SJCRH30 (cell line): ENCODE measurements around the gene TPX2. TPM values are rescaled to one million over a fixed set of nuclear protein-coding genes. Genes with fewer than 3 reads are reported as not detected.

Experiments used
- DNase-seq, 2 experiments: peaks; one replicate each; pipeline ENCODE4 v3.0.0-alpha.2; 2015 to 2020
- H3K27ac ChIP-seq: fragments of 250-450 bp; sonication (Bioruptor Pico); 2 replicates; pipeline ENCODE4 v1.5.1; 2020; ENCODE audit warnings: mild to moderate bottlenecking, moderate library complexity
- H3K27me3 ChIP-seq: fragments of 250-450 bp; sonication (Bioruptor Pico); 2 replicates; pipeline ENCODE4 v1.5.1; 2020; ENCODE audit warnings: mild to moderate bottlenecking, moderate library complexity
- H3K36me3 ChIP-seq: fragments of 250-450 bp; sonication (Bioruptor Pico); 2 replicates; pipeline ENCODE4 v1.5.1; 2020; ENCODE audit warnings: mild to moderate bottlenecking, moderate library complexity
- H3K4me1 ChIP-seq: fragments of 250-450 bp; sonication (Bioruptor Pico); 2 replicates; pipeline ENCODE4 v1.5.1; 2020; ENCODE audit warnings: mild to moderate bottlenecking, moderate library complexity
- H3K4me3 ChIP-seq: fragments of 250-450 bp; sonication (Bioruptor Pico); 2 replicates; pipeline ENCODE4 v1.5.1; 2020; ENCODE audit warnings: mild to moderate bottlenecking, moderate library complexity
- H3K9me3 ChIP-seq: fragments of 250-450 bp; sonication (Bioruptor Pico); replicated peaks from 2 replicates; pipeline ENCODE4 v1.5.1; 2020; ENCODE audit warnings: mild to moderate bottlenecking, moderate library complexity
- total RNA-seq: library from RNA; depleted of rRNA; stranded (reverse); fragments of >200 nt; shearing (Covaris generic); gene quantifications from 2 replicates; pipeline ENCODE4 v1.2.3, GENCODE V29; 2014

TPX2 gene
- total RNA-seq, 1 experiment from 2014 or later = 237 TPM

DNA sequence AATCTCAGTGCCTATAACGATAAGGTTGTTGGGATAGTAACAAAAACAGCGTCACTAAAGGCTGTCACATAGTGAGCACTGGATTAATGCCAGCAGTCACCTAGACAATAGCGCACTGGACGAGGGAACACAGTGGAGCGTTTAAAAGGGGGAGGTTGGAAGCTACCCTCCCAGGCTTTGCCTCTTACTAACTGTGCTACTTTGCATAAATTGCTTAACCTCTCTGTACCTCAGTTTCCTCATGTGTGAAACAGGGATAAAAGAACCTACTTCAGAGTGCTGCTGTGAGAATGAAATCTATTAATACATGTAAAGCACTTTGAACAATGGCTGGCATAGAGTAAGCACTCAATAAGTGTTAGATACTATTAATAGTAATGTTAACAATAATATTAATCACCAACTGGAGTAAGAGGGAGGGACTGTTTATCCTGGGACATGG lies 27.0 kb upstream of the TPX2 start:
- H3K4me3 ChIP-seq = no peak overlapping the region
- DNase-seq = no peak
- H3K9me3 ChIP-seq = no peaks in the 10 kb centered on the region
- peak overlapping the region; percentile 80 for H3K27ac ChIP-seq
- peaks cover 21% of the 10 kb centered on the region for H3K36me3 ChIP-seq
- peaks cover 43% of the 10 kb centered on the region for H3K4me1 ChIP-seq
- H3K27me3 ChIP-seq = no peaks in the 10 kb centered on the region

DNA sequence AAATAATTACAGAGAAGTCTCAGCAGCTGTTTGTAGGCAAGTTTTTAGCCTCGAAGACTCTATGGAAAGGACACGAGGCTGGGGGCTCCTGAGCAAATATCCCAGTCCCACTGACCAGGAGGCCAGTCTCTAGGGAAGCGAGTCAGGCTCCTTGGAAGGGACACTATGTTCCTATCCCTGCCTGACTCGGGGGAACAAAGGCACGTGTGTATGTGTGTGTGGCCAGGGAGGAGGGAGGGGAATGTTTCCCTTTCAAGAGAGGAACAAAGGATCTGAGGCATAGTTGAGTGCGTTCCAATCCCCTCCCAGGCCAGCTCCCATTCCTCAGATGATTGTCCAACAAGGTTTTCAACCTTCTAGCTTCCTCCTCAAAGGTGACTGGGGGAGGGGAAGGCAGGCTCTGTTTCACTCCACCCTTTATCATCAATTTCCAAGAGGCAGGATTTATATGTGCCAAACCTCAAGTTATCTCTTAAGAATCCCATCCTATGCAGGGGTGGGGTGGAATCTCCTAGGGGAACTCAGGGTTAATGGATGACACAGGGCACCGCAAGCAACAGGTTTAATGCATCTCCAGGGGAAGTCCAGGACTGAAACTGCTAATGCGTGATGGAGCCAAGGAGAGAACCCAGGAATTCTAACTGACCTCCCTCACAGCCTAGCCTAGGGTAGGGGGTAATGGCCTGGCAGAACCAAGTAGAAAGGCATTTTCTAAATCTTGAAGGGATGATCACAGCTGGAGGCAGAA lies 26.4 kb upstream of the TPX2 start:
- peak; percentile 76 to 80 for DNase-seq

GRCh38 chr20:31713312-31714273 lies 25.5 kb upstream of the TPX2 start:
- Histone ChIP-seq H3K4me3 (no peak overlapping the region), H3K4me1 (peaks cover 34% of the 10 kb centered on the region), H3K9me3 (no peaks in the 10 kb centered on the region), H3K36me3 (peaks cover 17% of the 10 kb centered on the region), H3K27me3 (no peaks in the 10 kb centered on the region), H3K27ac (peak overlapping the region; percentile 80)
- DNase-seq = peak; percentile 85

More for the DNA sequence above, 26.4 kb upstream of the TPX2 start:
- Histone ChIP-seq H3K27me3 (no peaks in the 10 kb centered on the region), H3K27ac (peak overlapping the region; percentile 80), H3K9me3 (no peaks in the 10 kb centered on the region), H3K36me3 (peaks cover 17% of the 10 kb centered on the region), H3K4me3 (no peak overlapping the region), H3K4me1 (peaks cover 42% of the 10 kb centered on the region)

DNA sequence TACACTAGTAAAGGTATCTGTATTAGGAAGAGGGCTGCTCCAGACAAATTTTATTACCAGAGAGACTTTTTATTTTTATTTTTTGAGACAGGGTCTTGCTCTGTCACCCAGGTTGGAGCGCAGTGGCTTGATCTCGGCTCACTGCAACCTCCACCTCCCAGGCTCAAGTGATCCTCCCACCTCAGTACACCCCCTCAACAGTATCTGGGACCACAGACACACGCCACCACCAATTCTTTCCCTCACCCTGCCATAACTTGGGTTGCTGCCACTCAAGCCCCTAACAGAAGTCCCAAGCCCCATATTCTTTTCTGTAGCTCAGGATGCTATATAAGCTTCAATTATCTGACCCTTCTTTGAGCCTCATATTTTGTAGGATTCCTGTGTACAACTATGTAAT lies 23.3 kb upstream of the TPX2 start:
- Histone ChIP-seq H3K27ac (no peak overlapping the region), H3K4me3 (no peak overlapping the region), H3K4me1 (peaks cover 53% of the 10 kb centered on the region), H3K36me3 (peaks cover 26% of the 10 kb centered on the region), H3K9me3 (no peaks in the 10 kb centered on the region), H3K27me3 (no peaks in the 10 kb centered on the region)
- DNase-seq = no peak

DNA sequence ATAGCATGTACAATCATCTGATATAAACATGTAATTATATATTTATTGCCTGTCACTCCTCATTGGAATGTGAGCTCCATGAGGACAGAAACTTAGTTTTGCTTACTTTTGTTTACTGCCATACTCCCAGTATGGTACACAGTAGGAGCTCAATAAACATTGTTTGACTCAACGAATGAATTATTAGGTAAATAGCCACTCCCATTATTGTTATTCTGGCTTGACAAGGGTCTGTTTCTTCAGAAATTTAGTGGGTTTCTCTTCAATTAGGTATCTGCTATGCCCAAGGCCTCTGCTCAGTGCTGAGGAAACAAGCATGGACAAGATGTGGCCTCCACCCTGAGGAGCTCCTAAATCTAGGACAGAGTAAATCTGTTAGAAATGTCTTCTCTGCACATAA lies 22.7 kb upstream of the TPX2 start:
- Histone ChIP-seq H3K4me1 (peaks cover 59% of the 10 kb centered on the region), H3K4me3 (no peak overlapping the region), H3K27ac (no peak overlapping the region)

GRCh38 chr20:31716818-31717477 lies 22.1 kb upstream of the TPX2 start:
- Histone ChIP-seq H3K4me3 (no peak overlapping the region), H3K36me3 (peaks cover 20% of the 10 kb centered on the region), H3K27me3 (no peaks in the 10 kb centered on the region), H3K9me3 (no peaks in the 10 kb centered on the region), H3K4me1 (peaks cover 58% of the 10 kb centered on the region), H3K27ac (no peak overlapping the region)
- no peak for DNase-seq

More for the DNA sequence above, 22.7 kb upstream of the TPX2 start:
- Histone ChIP-seq H3K36me3 (peaks cover 23% of the 10 kb centered on the region), H3K9me3 (no peaks in the 10 kb centered on the region), H3K27me3 (no peaks in the 10 kb centered on the region)
- DNase-seq = no peak

- H3K36me3 ChIP-seq = peaks cover 20% of the 10 kb centered on the region
- H3K27me3 ChIP-seq = no peaks in the 10 kb centered on the region
- no peak overlapping the region for H3K4me3 ChIP-seq
- DNase-seq = no peak
- H3K4me1 ChIP-seq = peaks cover 54% of the 10 kb centered on the region
- no peaks in the 10 kb centered on the region for H3K9me3 ChIP-seq
- H3K27ac ChIP-seq = no peak overlapping the region
These were observed 21.4 kb upstream of the TPX2 start for GRCh38 chr20:31717478-31718201.

GRCh38 chr20:31718952-31719643 lies 20.0 kb upstream of the TPX2 start:
- Histone ChIP-seq H3K27ac (peak overlapping the region; percentile 76; the same call in 1 of the 2 replicates), H3K9me3 (no peaks in the 10 kb centered on the region), H3K4me3 (no peak overlapping the region; the same call in 1 of the 2 replicates), H3K4me1 (peaks cover 39% of the 10 kb centered on the region), H3K36me3 (peaks cover 17% of the 10 kb centered on the region), H3K27me3 (no peaks in the 10 kb centered on the region)
- no peak for DNase-seq

DNA sequence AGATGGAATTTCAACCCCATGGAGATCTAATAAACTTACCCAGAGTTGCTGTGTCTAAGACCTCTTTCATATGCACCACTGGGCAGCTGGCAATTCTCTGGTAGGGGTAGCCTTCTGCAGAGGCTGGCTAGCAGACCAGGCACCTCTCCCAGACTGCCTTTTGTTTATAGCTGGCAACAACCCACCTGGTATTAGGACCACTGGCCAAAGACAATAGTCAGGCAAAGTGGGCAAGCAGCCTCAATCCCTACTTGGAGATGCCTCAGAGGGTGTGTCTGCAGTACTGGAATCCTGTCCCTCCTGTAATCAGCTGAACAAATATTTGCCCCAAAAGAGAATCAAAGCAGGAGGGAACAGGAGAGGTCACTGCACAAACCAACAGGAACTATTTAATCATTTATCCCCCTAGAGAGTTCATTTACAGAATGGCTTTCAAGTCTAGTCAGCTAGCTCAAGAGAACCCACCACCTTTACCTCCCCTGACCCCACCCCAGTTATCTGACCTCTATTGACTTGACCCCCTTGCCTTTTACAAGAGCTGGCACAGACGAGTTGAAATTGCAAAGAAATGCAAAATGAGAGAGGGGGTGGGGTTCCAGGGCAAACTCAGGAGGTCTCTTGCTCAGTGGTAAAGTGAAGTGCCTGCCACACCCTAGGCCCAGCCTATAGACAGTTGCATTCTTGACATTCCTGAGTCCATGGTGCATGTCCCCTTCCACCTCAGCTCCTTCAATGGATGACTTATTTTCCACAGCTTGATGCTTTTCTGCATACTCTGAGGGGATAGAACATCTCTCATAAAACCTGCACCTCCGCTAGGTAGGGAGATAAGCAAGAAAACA lies 19.2 kb upstream of the TPX2 start:
- Histone ChIP-seq H3K27ac (peak overlapping the region; percentile 76), H3K4me3 (peak overlapping the region; percentile 84), H3K36me3 (peaks cover 10% of the 10 kb centered on the region), H3K4me1 (peaks cover 35% of the 10 kb centered on the region), H3K9me3 (no peaks in the 10 kb centered on the region), H3K27me3 (no peaks in the 10 kb centered on the region)
- peak; percentile 56 to 72 for DNase-seq

GRCh38 chr20:31720486-31721407 lies 18.3 kb upstream of the TPX2 start:
- H3K4me1 ChIP-seq = peaks cover 35% of the 10 kb centered on the region
- H3K27me3 ChIP-seq = no peaks in the 10 kb centered on the region
- peak overlapping the region; percentile 84 for H3K4me3 ChIP-seq
- peak; percentile 81 to 88 for DNase-seq
- H3K27ac ChIP-seq = peak overlapping the region; percentile 76
- no peaks in the 10 kb centered on the region for H3K9me3 ChIP-seq
- H3K36me3 ChIP-seq = peaks cover 9% of the 10 kb centered on the region

GRCh38 chr20:31721408-31722256 lies 17.5 kb upstream of the TPX2 start:
- Histone ChIP-seq H3K4me1 (peaks cover 35% of the 10 kb centered on the region), H3K27ac (peak overlapping the region; percentile 76), H3K9me3 (no peaks in the 10 kb centered on the region), H3K36me3 (peaks cover 9% of the 10 kb centered on the region), H3K27me3 (no peaks in the 10 kb centered on the region), H3K4me3 (peak overlapping the region; percentile 84)
- no peak for DNase-seq
